GM21786 (cell line): ENCODE data around the gene RIPK4.
"Not testable (repeated sequence)": the region's sequence is repeated elsewhere in the genome, so short reads cannot be mapped to it uniquely, and the experiment has no call there.

Experiments
- ATAC-seq: cut with Tn5 transposase; IDR thresholded peaks from one replicate; pipeline ENCODE4 v1.9.1; 2021; ENCODE audit not compliant: unreplicated experiment

The RIPK4 gene

GRCh38 chr21:41796476-41797080 is 29.7 kb upstream of the RIPK4 start:
- no peak for ATAC-seq

GRCh38 chr21:41795726-41796125 is 28.9 kb upstream of the RIPK4 start:
- ATAC-seq: no peak

- no peak for ATAC-seq
These were observed 27.7 kb upstream of the RIPK4 start for GRCh38 chr21:41794600-41794999.

GRCh38 chr21:41792711-41793110 is 25.9 kb upstream of the RIPK4 start:
- ATAC-seq: no peak

GRCh38 chr21:41786509-41786987 is 19.7 kb upstream of the RIPK4 start:
- ATAC-seq: no peak

- ATAC-seq: not testable (repeated sequence)
These were observed 18.4 kb upstream of the RIPK4 start for GRCh38 chr21:41785262-41785661.

- ATAC-seq: no peak
These were observed 17.7 kb upstream of the RIPK4 start for GRCh38 chr21:41784456-41785102.

GRCh38 chr21:41783476-41784180 is 16.8 kb upstream of the RIPK4 start:
- ATAC-seq: no peak

- no peak for ATAC-seq
These were observed 14.2 kb upstream of the RIPK4 start for GRCh38 chr21:41781050-41781410.

- no peak for ATAC-seq
These were observed 13.6 kb upstream of the RIPK4 start for GRCh38 chr21:41780337-41781049.

GRCh38 chr21:41779659-41780058 is 12.8 kb upstream of the RIPK4 start:
- ATAC-seq: no peak

GRCh38 chr21:41778930-41779600 is 12.2 kb upstream of the RIPK4 start:
- ATAC-seq: no peak

- no peak for ATAC-seq
These were observed 11.3 kb upstream of the RIPK4 start for GRCh38 chr21:41777951-41778815.

GRCh38 chr21:41776778-41777177 is 9.9 kb upstream of the RIPK4 start:
- ATAC-seq: no peak

GRCh38 chr21:41775149-41775472 is 8.3 kb upstream of the RIPK4 start:
- ATAC-seq: no peak

GRCh38 chr21:41774467-41775148 is 7.8 kb upstream of the RIPK4 start:
- ATAC-seq: no peak

- ATAC-seq: no peak
These were observed 5.7 kb upstream of the RIPK4 start for GRCh38 chr21:41772351-41773080.

GRCh38 chr21:41771625-41771945 is 4.7 kb upstream of the RIPK4 start:
- no peak for ATAC-seq
